ENCODE results near the gene CYP19A1.
"Not testable (repeated sequence)": the region's sequence is repeated elsewhere in the genome, so short reads cannot be mapped to it uniquely, and the experiment has no call there.

CYP19A1 gene

GRCh38 chr15:51201581-51201980 lies 136.8 kb downstream of the CYP19A1 start:
- DNase-seq, result no peak

GRCh38 chr15:51200792-51201191 lies 137.6 kb downstream of the CYP19A1 start:
- no peak for DNase-seq

- no peak for DNase-seq
Measured at GRCh38 chr15:51199541-51199940, 138.9 kb downstream of the CYP19A1 start.

GRCh38 chr15:51198701-51199232 lies 139.6 kb downstream of the CYP19A1 start:
- DNase-seq, result no peak

GRCh38 chr15:51195459-51195858 lies 142.9 kb downstream of the CYP19A1 start:
- DNase-seq, result no peak

- no peak for DNase-seq
Measured at GRCh38 chr15:51193979-51194378, 144.4 kb downstream of the CYP19A1 start.

GRCh38 chr15:51193526-51193925 lies 144.9 kb downstream of the CYP19A1 start:
- no peak for DNase-seq

- DNase-seq, result peak; percentile 76
Measured at GRCh38 chr15:51192521-51193280, 145.7 kb downstream of the CYP19A1 start.

- DNase-seq, result no peak
Measured at GRCh38 chr15:51191766-51192165, 146.6 kb downstream of the CYP19A1 start.

GRCh38 chr15:51191072-51191670 lies 147.2 kb downstream of the CYP19A1 start:
- peak; percentile 36 for DNase-seq

GRCh38 chr15:51190424-51191068 lies 147.8 kb downstream of the CYP19A1 start:
- DNase-seq, result no peak

GRCh38 chr15:51189669-51190385 lies 148.6 kb downstream of the CYP19A1 start:
- no peak for DNase-seq

- DNase-seq, result not testable (repeated sequence)
Measured at GRCh38 chr15:51188791-51189190, 149.6 kb downstream of the CYP19A1 start.

- DNase-seq, result no peak
Measured at GRCh38 chr15:51186891-51187290, 151.5 kb downstream of the CYP19A1 start.

GRCh38 chr15:51186181-51186705 lies 152.2 kb downstream of the CYP19A1 start:
- DNase-seq, result no peak

GRCh38 chr15:51185213-51186159 lies 152.9 kb downstream of the CYP19A1 start:
- no peak for DNase-seq

- no peak for DNase-seq
Measured at GRCh38 chr15:51184627-51185026, 153.8 kb downstream of the CYP19A1 start.

- DNase-seq, result no peak
Measured at GRCh38 chr15:51183076-51183475, 155.3 kb downstream of the CYP19A1 start.

- no peak for DNase-seq
Measured at GRCh38 chr15:51181905-51182304, 156.5 kb downstream of the CYP19A1 start.

GRCh38 chr15:51181221-51181620 lies 157.2 kb downstream of the CYP19A1 start:
- DNase-seq, result no peak

- no peak for DNase-seq
Measured at GRCh38 chr15:51180534-51180933, 157.9 kb downstream of the CYP19A1 start.

GRCh38 chr15:51180011-51180410 lies 158.4 kb downstream of the CYP19A1 start:
- no peak for DNase-seq

All from SHP77 treated with DMSO at 0.1 percent for 48 hours (cell line).